ENCODE data around the gene ADH1B.
"Not testable (repeated sequence)": the region's sequence is repeated elsewhere in the genome, so short reads cannot be mapped to it uniquely, and the experiment has no call there.

ADH1B gene

DNA sequence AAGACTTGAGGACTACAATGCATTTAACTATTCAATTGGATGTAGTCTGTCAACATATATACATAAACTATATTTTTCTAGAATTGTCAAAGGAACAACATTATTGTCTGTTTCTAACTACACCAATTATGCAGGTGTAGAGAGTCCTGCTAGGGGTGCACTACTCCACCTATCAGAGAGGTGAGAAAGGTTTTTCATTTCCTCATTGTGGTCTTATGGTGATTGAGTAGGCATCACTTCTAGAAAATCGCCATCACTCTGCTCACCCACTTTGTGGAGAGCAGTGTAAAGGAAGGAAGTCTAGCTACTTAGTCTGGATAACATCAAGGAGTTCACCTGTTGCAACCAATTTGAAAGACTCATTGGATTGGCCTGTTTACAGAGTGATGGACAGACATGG, 35.8 kb upstream of the ADH1B start:
- Histone ChIP-seq H3K4me3 (ENCODE audit: low read depth, low read length) (no peak overlapping the region), H3K9me3 (ENCODE audit: control insufficient read depth, insufficient read depth, low read depth, low read length) (no peaks in the 10 kb centered on the region), H3K36me3 (ENCODE audit: control insufficient read depth in 2 of 2, insufficient read depth in 1 of 2, low read length in 2 of 2) (no peaks in the 10 kb centered on the region), H3K27ac (ENCODE audit: extremely low read depth, low read depth, low read length) (no peak overlapping the region), H3K4me1 (ENCODE audit: control insufficient read depth, insufficient read depth, low read length) (no peaks in the 10 kb centered on the region)
- CTCF ChIA-PET, result no interaction called here
- TF ChIP-seq, protein P1, sequence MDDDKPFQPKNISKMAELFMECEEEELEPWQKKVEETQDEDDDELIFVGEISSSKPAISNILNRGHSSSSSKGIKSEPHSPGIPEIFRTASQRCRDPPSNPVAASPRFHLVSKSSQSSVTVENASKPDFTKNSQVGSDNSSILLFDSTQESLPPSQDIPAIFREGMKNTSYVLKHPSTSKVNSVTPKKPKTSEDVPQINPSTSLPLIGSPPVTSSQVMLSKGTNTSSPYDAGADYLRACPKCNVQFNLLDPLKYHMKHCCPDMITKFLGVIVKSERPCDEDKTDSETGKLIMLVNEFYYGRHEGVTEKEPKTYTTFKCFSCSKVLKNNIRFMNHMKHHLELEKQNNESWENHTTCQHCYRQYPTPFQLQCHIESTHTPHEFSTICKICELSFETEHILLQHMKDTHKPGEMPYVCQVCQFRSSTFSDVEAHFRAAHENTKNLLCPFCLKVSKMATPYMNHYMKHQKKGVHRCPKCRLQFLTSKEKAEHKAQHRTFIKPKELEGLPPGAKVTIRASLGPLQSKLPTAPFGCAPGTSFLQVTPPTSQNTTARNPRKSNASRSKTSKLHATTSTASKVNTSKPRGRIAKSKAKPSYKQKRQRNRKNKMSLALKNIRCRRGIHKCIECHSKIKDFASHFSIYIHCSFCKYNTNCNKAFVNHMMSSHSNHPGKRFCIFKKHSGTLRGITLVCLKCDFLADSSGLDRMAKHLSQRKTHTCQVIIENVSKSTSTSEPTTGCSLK (tag by site-specific recombination; IDR thresholded peaks at IDR 0.05), result no peak
- TF ChIP-seq SALL2 (tag by site-specific recombination; IDR thresholded peaks at IDR 0.05; ENCODE audit: borderline replicate concordance) (no peak), HOXA7 (CRISPR knock-in tag; IDR thresholded peaks at IDR 0.05; ENCODE audit: borderline replicate concordance) (no peak), ZIC2 (tag by site-specific recombination; IDR thresholded peaks at IDR 0.05) (no peak), ZNF792 (tag by site-specific recombination; IDR thresholded peaks at IDR 0.05) (no peak), ZNF169 (tag by site-specific recombination; IDR thresholded peaks at IDR 0.05) (no peak), ZNF777 (tag by site-specific recombination; IDR thresholded peaks at IDR 0.05; ENCODE audit: borderline replicate concordance) (no peak), ZFP41 (tag by site-specific recombination; IDR thresholded peaks at IDR 0.05; ENCODE audit: borderline replicate concordance) (no peak), OSR2 (tag by site-specific recombination; IDR thresholded peaks at IDR 0.05) (no peak), ZFP37 (tag by site-specific recombination; IDR thresholded peaks at IDR 0.05) (no peak), BCL11B (tag by site-specific recombination; IDR thresholded peaks at IDR 0.05; ENCODE audit: low read depth) (no peak), ZNF174 (tag by site-specific recombination; IDR thresholded peaks at IDR 0.05) (no peak)
- TF ChIP-seq, protein P2, sequence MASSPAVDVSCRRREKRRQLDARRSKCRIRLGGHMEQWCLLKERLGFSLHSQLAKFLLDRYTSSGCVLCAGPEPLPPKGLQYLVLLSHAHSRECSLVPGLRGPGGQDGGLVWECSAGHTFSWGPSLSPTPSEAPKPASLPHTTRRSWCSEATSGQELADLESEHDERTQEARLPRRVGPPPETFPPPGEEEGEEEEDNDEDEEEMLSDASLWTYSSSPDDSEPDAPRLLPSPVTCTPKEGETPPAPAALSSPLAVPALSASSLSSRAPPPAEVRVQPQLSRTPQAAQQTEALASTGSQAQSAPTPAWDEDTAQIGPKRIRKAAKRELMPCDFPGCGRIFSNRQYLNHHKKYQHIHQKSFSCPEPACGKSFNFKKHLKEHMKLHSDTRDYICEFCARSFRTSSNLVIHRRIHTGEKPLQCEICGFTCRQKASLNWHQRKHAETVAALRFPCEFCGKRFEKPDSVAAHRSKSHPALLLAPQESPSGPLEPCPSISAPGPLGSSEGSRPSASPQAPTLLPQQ (tag by site-specific recombination; IDR thresholded peaks at IDR 0.05), result no peak
- TF ChIP-seq, protein P3, sequence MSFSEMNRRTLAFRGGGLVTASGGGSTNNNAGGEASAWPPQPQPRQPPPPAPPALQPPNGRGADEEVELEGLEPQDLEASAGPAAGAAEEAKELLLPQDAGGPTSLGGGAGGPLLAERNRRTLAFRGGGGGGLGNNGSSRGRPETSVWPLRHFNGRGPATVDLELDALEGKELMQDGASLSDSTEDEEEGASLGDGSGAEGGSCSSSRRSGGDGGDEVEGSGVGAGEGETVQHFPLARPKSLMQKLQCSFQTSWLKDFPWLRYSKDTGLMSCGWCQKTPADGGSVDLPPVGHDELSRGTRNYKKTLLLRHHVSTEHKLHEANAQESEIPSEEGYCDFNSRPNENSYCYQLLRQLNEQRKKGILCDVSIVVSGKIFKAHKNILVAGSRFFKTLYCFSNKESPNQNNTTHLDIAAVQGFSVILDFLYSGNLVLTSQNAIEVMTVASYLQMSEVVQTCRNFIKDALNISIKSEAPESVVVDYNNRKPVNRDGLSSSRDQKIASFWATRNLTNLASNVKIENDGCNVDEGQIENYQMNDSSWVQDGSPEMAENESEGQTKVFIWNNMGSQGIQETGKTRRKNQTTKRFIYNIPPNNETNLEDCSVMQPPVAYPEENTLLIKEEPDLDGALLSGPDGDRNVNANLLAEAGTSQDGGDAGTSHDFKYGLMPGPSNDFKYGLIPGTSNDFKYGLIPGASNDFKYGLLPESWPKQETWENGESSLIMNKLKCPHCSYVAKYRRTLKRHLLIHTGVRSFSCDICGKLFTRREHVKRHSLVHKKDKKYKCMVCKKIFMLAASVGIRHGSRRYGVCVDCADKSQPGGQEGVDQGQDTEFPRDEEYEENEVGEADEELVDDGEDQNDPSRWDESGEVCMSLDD (tag by site-specific recombination; IDR thresholded peaks at IDR 0.05), result no peak
- POLR2A ChIA-PET, result no interaction called here

DNA sequence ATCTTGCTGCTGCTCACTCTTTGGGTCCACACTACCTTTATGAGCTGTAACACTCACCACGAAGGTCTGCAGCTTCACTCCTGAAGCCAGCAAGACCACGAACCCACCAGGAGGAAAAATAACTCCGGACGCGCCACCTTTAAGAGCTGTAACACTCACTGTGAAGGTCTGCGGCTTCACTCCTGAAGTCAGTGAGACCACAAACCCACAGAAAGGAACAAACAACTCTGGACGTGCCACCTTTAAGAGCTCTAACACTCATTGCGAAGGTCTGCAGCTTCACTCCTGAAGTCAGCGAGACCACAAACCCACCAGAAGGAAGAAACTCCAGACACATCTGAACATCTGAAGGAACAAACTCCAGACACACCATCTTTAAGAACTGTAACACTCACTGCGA, 34.9 kb upstream of the ADH1B start:
- H3K4me3 ChIP-seq (ENCODE audit: low read depth, low read length); H3K27ac ChIP-seq (ENCODE audit: extremely low read depth, low read depth, low read length); CTCF ChIA-PET; H3K9me3 ChIP-seq (ENCODE audit: control insufficient read depth, insufficient read depth, low read depth, low read length); H3K36me3 ChIP-seq (ENCODE audit: control insufficient read depth in 2 of 2, insufficient read depth in 1 of 2, low read length in 2 of 2); H3K4me1 ChIP-seq (ENCODE audit: control insufficient read depth, insufficient read depth, low read length); POLR2A ChIA-PET: not testable (repeated sequence)

DNA sequence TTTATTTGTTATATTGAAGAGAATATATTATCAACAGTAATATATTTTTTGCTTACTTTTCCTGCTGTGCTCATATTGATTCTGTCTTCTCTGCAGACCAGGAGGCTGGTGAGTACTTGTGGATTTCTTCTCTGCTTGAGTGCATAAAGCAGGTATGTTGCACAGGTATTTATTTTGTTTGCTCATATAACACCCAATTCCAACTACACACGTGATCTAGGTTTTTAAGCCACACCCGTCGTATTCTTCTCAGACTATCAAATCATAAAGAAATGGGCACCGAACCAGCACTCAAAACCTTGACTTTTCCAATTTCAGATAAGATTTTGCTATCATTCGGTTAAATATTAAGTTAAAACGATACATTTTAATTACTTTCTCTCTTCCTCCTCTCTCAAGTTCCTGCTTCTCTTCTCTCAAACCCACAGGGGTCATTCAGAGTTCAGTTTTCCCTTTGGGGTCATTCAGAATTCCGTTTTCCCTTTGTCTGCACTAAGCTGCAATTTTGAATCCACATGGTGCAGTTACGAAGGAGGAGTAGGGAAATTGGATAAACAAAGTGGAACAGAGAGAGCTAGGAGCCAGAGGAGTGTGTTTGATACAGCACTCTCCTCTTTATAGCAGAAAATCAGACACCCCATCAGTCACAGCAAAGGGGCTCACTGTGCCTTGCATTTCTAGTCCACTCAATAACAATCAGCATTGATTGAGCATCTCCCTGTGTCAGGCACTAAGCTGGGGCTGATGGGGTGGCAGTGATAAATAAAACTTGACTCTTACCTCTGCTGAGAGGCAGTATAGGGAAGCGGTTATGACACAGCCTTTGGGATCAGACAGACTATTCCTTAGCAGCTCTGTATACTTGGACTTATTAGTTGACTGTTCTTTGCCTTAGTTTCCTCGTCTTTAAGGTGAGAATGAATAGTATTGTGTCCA, 31.7 kb upstream of the ADH1B start, which contains the start of gene ADH1C:
Gene ADH1C (minus strand): TSS at position 145 of the 936 bp plus-strand sequence. CDS start 71 bp downstream, at position 74.
- Histone ChIP-seq H3K36me3 (ENCODE audit: control insufficient read depth in 2 of 2, insufficient read depth in 1 of 2, low read length in 2 of 2) (no peaks in the 10 kb centered on the region), H3K4me1 (ENCODE audit: control insufficient read depth, insufficient read depth, low read length) (no peaks in the 10 kb centered on the region), H3K4me3 (ENCODE audit: low read depth, low read length) (no peak within 1 kb of the TSS), H3K9me3 (ENCODE audit: control insufficient read depth, insufficient read depth, low read depth, low read length) (no peaks in the 10 kb centered on the region), H3K27ac (ENCODE audit: extremely low read depth, low read depth, low read length) (no peak within 1 kb of the TSS)
- CTCF ChIA-PET, result no interaction called here
- POLR2A ChIA-PET, result no interaction called here
- no peak for TF ChIP-seq EGR2 (tag by site-specific recombination; IDR thresholded peaks at IDR 0.05; ENCODE audit: low read depth)
- TF ChIP-seq ZNF416 (tag by site-specific recombination; IDR thresholded peaks at IDR 0.05), result no peak
- TF ChIP-seq, protein P4, sequence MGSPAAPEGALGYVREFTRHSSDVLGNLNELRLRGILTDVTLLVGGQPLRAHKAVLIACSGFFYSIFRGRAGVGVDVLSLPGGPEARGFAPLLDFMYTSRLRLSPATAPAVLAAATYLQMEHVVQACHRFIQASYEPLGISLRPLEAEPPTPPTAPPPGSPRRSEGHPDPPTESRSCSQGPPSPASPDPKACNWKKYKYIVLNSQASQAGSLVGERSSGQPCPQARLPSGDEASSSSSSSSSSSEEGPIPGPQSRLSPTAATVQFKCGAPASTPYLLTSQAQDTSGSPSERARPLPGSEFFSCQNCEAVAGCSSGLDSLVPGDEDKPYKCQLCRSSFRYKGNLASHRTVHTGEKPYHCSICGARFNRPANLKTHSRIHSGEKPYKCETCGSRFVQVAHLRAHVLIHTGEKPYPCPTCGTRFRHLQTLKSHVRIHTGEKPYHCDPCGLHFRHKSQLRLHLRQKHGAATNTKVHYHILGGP (tag by site-specific recombination; IDR thresholded peaks at IDR 0.05), result no peak
- TF ChIP-seq SCRT1 (tag by site-specific recombination; IDR thresholded peaks at IDR 0.05; ENCODE audit: borderline replicate concordance), result no peak
- TF ChIP-seq ZNF214 (tag by site-specific recombination; IDR thresholded peaks at IDR 0.05; ENCODE audit: borderline replicate concordance), result no peak
- no peak for TF ChIP-seq ZFP69B (tag by site-specific recombination; IDR thresholded peaks at IDR 0.05)
- TF ChIP-seq, protein P5, sequence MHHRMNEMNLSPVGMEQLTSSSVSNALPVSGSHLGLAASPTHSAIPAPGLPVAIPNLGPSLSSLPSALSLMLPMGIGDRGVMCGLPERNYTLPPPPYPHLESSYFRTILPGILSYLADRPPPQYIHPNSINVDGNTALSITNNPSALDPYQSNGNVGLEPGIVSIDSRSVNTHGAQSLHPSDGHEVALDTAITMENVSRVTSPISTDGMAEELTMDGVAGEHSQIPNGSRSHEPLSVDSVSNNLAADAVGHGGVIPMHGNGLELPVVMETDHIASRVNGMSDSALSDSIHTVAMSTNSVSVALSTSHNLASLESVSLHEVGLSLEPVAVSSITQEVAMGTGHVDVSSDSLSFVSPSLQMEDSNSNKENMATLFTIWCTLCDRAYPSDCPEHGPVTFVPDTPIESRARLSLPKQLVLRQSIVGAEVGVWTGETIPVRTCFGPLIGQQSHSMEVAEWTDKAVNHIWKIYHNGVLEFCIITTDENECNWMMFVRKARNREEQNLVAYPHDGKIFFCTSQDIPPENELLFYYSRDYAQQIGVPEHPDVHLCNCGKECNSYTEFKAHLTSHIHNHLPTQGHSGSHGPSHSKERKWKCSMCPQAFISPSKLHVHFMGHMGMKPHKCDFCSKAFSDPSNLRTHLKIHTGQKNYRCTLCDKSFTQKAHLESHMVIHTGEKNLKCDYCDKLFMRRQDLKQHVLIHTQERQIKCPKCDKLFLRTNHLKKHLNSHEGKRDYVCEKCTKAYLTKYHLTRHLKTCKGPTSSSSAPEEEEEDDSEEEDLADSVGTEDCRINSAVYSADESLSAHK (tag by site-specific recombination; IDR thresholded peaks at IDR 0.05), result no peak
